ENCODE measurements around the gene ZDHHC14.
"Not testable (repeated sequence)": the region's sequence is repeated elsewhere in the genome, so short reads cannot be mapped to it uniquely, and the experiment has no call there.

Gene ZDHHC14

GRCh38 chr6:157407646-157408045 lies 26.7 kb downstream of the ZDHHC14 start:
- no peak for TF ChIP-seq OSR1 (CRISPR knock-in tag; IDR thresholded peaks at IDR 0.05)
- no peak for TF ChIP-seq CREB5 (CRISPR knock-in tag; IDR thresholded peaks at IDR 0.05; ENCODE audit: low read depth)
- TF ChIP-seq ZNF565 (CRISPR knock-in tag; conservative IDR thresholded peaks at IDR 0.05; ENCODE audit: low read depth), result no peak
- TF ChIP-seq TSHZ2 (CRISPR knock-in tag; IDR thresholded peaks at IDR 0.05), result no peak
- no peak for TF ChIP-seq POU6F1 (CRISPR knock-in tag; IDR thresholded peaks at IDR 0.05; ENCODE audit: borderline replicate concordance, low read depth)
- no peak for TF ChIP-seq CSDC2 (CRISPR knock-in tag; IDR thresholded peaks at IDR 0.05)
- TF ChIP-seq GLIS3 (CRISPR knock-in tag; IDR thresholded peaks at IDR 0.05), result no peak
- no peak for TF ChIP-seq ISL1 (CRISPR knock-in tag; IDR thresholded peaks at IDR 0.05)
- TF ChIP-seq SNAI2 (CRISPR knock-in tag; IDR thresholded peaks at IDR 0.05), result no peak
- TF ChIP-seq RARB (CRISPR knock-in tag; IDR thresholded peaks at IDR 0.05), result no peak
- no peak for TF ChIP-seq BACH2 (CRISPR knock-in tag; IDR thresholded peaks at IDR 0.05; ENCODE audit: borderline replicate concordance)
- no peak for TF ChIP-seq TCF4 (CRISPR knock-in tag; IDR thresholded peaks at IDR 0.05; ENCODE audit: borderline replicate concordance)
- no peak for TF ChIP-seq ZNF8 (CRISPR knock-in tag; IDR thresholded peaks at IDR 0.05)
- TF ChIP-seq ESRRG (CRISPR knock-in tag; IDR thresholded peaks at IDR 0.05), result no peak
- no peak for TF ChIP-seq PPARA (CRISPR knock-in tag; IDR thresholded peaks at IDR 0.05; ENCODE audit: borderline replicate concordance)
- TF ChIP-seq ZNF70 (CRISPR knock-in tag; IDR thresholded peaks at IDR 0.05), result no peak
- TF ChIP-seq ZFP3 (CRISPR knock-in tag; IDR thresholded peaks at IDR 0.05), result no peak
- no peak for TF ChIP-seq TOX (CRISPR knock-in tag; IDR thresholded peaks at IDR 0.05; ENCODE audit: borderline replicate concordance)
- no peak for ATAC-seq

GRCh38 chr6:157408427-157408826 lies 27.4 kb downstream of the ZDHHC14 start:
- TF ChIP-seq ZNF8 (CRISPR knock-in tag; IDR thresholded peaks at IDR 0.05), result peak; percentile 86
- ATAC-seq, result not testable (repeated sequence)

- no peak for TF ChIP-seq CSDC2 (CRISPR knock-in tag; IDR thresholded peaks at IDR 0.05)
- TF ChIP-seq ZFP3 (CRISPR knock-in tag; IDR thresholded peaks at IDR 0.05), result no peak
- TF ChIP-seq PPARA (CRISPR knock-in tag; IDR thresholded peaks at IDR 0.05; ENCODE audit: borderline replicate concordance), result no peak
- no peak for ATAC-seq
Observed at GRCh38 chr6:157410045-157410444, 29.1 kb downstream of the ZDHHC14 start.

GRCh38 chr6:157411368-157411767 lies 30.4 kb downstream of the ZDHHC14 start:
- TF ChIP-seq POU6F1 (CRISPR knock-in tag; IDR thresholded peaks at IDR 0.05; ENCODE audit: borderline replicate concordance, low read depth), result no peak
- no peak for TF ChIP-seq SNAI2 (CRISPR knock-in tag; IDR thresholded peaks at IDR 0.05)
- no peak for TF ChIP-seq CREB5 (CRISPR knock-in tag; IDR thresholded peaks at IDR 0.05; ENCODE audit: low read depth)
- no peak for TF ChIP-seq BACH2 (CRISPR knock-in tag; IDR thresholded peaks at IDR 0.05; ENCODE audit: borderline replicate concordance)
- TF ChIP-seq OSR1 (CRISPR knock-in tag; IDR thresholded peaks at IDR 0.05), result no peak
- TF ChIP-seq ZNF8 (CRISPR knock-in tag; IDR thresholded peaks at IDR 0.05), result no peak
- TF ChIP-seq TSHZ2 (CRISPR knock-in tag; IDR thresholded peaks at IDR 0.05), result no peak
- no peak for TF ChIP-seq PPARA (CRISPR knock-in tag; IDR thresholded peaks at IDR 0.05; ENCODE audit: borderline replicate concordance)
- TF ChIP-seq TOX (CRISPR knock-in tag; IDR thresholded peaks at IDR 0.05; ENCODE audit: borderline replicate concordance), result no peak
- TF ChIP-seq ARNTL (CRISPR knock-in tag; IDR thresholded peaks at IDR 0.05; ENCODE audit: borderline replicate concordance, low read depth), result no peak
- no peak for TF ChIP-seq ESRRG (CRISPR knock-in tag; IDR thresholded peaks at IDR 0.05)
- no peak for TF ChIP-seq CSDC2 (CRISPR knock-in tag; IDR thresholded peaks at IDR 0.05)
- no peak for TF ChIP-seq ZFP3 (CRISPR knock-in tag; IDR thresholded peaks at IDR 0.05)
- TF ChIP-seq ISL1 (CRISPR knock-in tag; IDR thresholded peaks at IDR 0.05), result no peak
- no peak for ATAC-seq

All from SK-N-SH treated with all-trans-retinoic acid at 6 μM for 48 hours (cell line).